ENCODE measurements around the gene ZNF423.
A peak's percentile ranks its signal among the peaks of the same experiment; 100 is the strongest.

Gene ZNF423

DNA sequence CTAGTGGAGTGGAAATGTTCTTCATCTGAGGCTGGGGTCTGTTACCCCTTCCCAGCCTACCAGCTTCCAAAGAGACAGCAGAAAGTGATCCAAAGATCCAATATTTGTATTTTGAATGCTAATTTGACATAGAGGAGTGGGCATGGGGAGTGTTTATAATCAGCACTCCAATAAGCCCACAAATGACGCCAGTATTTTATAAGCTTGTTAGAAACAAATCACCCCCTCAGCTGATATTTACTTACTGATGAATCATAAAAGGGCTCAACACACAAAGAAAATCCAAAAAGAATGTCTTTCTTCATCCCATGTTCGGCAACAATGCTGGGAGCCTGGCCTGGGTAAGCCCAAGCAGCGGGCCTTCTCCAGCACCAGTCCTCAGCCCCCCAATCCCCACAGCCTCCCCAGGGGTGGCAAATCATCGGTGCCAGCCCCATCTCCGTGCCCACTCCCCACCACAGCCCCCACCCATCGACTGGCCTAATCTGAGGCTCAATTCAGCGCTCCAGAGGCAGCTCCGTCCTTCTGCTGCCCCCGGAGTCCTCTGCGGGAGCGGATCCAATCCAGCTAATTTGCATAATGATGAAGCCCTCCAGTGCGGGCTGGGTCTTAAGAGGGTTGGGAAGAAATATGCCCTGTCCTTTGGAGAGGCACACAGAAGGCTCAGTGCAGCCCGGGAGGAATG lies 312.8 kb downstream of the ZNF423 start:
- no peak for DNase-seq

- DNase-seq: no peak
Measured at GRCh38 chr16:49542391-49542891, 313.5 kb downstream of the ZNF423 start.

DNA sequence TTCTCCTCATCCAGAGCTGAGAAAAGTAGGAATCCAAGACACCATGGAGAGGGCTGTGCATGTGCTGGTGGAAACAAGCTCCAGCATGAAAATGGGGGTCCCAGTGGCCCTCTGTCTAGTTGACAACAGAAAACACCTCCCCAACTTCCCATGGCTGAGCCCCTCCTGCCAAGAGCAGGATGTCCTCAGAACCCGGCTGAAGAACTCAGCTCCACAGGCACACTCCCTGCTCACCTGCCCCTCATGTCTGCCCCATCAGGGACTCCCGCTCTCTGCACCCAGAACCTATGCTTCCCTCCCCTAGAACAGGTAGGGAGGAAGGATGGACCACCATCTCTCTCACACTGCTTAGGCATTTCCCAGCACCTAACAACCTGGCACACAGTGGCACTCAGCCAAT lies 315.1 kb downstream of the ZNF423 start:
- DNase-seq: no peak

GRCh38 chr16:49539758-49540157 lies 316.2 kb downstream of the ZNF423 start:
- no peak for DNase-seq

DNA sequence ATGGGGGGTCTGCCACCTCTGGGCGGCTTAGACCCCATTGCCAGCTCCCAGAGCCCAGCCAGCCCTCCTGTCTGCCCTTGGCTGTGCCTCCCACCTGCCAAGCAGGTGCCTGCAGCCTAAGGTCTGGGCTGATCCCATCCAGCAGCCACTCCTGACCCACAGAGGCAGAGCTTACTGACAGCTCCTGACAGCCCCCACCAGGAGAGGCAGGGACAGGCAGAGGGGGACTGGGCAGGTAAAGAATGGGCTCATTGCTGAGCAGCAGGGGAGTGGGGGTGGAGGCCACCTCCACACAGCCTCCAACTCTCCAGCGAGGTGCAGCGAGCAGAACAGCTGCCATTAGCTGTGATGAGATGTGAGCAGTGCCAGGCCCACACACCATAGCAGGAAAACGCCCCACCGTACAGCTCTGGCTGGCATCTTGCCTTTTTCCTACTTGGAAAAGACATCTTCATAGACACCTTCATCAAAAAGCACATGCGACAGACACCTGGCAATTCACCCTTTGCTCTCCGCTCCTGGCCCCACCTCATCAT lies 317.9 kb downstream of the ZNF423 start:
- DNase-seq: no peak

DNA sequence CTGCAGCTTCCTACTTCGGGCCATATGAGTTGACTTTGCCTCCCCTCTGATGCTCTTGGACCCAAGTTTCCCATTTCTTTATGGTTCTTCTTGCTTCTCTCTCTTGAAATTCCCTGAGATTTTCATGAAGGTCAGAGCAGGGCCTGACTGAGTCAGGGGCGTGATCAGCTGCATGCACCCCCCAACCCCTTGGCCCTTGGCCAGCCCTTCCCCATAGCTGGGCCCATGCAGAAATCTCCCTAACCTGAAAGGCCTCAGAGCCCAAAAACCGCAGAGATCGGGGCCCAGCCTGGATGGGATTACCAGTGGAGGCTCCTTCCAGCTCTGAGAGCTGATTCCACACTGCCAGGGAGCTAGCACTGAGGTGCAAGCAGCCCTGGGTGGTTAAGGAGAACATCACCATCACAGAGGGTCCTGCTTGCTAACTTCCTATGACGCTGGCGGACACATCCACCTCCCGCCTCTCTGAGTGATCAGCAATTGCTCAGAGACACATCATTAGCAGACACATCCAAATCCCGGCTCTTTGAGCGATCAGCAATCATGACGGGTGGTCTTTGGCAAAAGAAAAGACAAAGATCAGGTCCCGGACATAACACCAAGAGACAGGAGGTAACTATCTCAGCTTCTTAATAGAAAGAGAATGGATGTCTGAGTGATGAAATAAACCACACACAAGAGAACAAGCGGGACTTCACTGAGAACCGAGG lies 320.9 kb downstream of the ZNF423 start:
- no peak for DNase-seq

DNA sequence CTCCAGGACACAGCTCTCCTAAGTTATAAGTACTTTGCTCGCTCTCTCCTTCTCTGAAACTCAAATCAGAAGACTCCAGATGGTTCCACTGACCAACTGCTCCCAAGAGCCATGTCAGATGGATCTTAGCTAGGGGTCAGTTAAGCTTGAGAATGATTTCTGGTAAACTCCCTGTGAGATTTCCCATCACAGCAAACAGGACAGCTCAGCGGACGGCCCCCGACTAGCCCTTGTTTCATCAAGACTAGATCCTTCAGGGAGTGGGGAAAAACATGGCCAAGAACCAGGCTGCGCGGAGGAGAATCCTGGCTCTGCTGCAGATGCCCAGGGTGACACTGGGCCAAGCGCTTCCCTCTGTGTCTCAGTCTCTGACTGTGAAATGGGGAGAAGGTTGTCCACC lies 322.5 kb downstream of the ZNF423 start:
- no peak for DNase-seq

DNA sequence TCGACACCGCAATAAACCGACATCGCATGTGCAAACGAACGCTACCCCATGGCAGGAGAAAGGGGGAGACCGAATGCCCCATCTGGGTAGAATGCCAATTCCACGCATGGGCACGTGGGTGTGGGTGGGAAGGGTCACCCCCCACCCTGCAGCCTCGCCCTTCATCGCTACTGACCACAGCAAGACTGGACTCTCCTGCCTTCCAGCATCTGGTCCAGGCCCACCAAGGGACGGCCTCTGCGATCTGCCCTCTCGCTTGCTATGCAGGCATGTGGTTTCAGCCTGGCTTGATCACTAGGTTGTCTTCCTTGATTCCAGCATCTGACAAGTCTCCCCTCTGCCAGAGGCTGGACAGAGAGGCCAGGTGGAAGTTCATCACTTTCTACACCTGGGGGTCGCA lies 323.0 kb downstream of the ZNF423 start:
- DNase-seq: no peak

GRCh38 chr16:49531931-49532840 lies 323.7 kb downstream of the ZNF423 start:
- DNase-seq: no peak

DNA sequence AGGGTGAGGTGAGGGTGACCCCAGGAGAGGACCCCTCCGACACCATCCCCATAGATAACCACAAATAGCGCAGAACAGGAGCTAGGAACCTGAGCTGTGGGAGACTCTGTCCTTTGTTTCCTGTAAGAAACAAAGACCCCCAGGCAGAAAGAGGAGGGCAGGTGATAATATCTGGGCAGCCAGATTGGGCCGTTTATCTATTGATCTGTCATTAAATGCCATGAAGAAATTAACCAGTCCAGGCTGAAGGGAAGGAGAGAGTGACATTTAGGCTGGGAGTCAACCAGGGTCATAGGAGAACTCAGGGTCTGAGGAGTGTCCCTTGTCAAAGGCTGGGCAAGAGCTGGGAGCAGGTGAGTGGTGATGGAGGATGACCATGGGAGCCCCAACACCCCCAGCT lies 324.5 kb downstream of the ZNF423 start:
- no peak for DNase-seq

DNA sequence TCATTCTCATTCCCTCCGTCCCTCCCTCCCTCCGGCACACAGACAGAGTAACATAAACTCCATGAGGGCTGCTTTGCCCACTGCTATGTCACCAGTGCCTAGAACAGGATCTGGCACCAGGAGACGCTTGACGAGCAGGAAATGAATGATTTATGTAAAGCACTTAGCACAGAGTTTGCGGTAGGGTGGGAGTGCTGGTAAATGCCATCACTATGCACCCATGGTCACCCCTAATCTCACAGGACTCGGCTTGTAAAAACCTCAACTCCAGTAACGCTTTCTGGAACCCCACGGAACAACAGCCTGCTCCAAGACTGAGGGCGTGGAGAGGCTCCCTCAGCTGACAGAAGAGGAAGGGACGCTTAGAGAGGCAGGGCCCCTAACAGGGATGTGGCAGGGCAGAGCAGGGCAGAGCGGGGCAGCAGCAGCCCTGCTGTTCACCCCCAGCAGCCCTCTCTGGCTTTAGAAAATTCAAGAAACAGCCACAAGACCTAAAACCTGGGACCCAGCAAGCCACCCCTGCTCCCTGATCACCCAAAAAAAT lies 325.4 kb downstream of the ZNF423 start:
- no peak for DNase-seq

GRCh38 chr16:49529411-49530045 lies 326.4 kb downstream of the ZNF423 start:
- DNase-seq: no peak

- DNase-seq: no peak
Measured at GRCh38 chr16:49528866-49529288, 327.0 kb downstream of the ZNF423 start.

DNA sequence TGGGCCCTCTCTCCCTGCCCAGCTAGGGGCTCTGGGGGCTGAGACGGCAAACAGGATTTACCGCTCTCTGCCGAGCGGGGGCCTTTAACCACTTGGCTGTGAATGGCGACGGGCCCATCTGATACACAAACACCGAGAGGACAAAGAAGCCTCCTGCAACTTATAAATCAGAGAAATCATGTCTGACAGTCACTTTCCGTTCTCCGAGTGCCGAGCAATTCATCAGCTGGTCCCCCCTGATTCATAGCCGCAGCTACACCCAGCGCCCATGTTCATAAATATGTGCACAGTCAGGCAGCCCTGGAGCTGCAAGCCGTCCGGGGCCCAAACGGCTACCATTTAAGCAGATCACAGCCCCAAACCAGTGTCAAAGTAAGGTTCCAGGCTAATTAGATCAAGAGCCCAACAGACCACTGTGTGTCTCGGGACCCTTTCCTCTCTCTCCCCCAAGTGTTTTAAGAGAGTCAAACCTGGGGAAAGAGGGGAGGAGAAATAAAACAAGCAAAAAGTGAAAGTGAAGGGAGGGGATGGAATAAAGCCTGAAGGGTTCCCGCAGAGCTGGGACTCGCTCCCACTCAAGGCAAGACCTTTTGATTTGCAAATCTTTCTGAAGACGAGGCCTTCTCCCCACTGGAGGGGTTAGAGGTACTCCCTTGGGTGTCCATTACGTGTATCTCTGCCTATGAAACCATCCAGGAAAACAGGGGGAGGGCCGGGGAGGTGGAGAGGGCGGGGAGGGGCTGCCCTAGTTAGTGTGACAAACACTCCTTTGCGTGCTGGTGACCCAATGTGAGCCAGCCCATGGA lies 327.6 kb downstream of the ZNF423 start:
- peak; percentile 57 for DNase-seq

GRCh38 chr16:49527611-49528010 lies 328.3 kb downstream of the ZNF423 start:
- DNase-seq: no peak

- no peak for DNase-seq
Measured at GRCh38 chr16:49526860-49527365, 329.0 kb downstream of the ZNF423 start.

DNA sequence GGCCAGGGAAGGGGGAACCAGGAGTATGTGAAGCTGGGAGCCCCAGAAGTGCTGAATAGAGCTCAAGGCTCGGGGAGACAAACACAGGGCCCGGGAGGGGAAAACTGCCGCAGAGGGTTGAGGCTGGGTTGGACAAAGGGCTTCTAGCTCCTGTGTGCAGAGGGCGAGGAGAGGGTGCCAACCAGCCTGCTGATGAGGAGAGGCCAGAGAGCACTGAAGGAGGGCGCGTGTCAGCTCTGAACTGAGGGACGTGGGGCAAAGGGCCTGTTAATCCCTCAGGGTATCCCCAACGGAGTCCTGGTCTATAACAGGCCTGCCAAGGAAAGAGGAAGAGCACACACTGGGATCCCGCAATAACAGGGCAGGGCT lies 331.0 kb downstream of the ZNF423 start:
- no peak for DNase-seq

GRCh38 chr16:49524216-49524946 lies 331.5 kb downstream of the ZNF423 start:
- no peak for DNase-seq

GRCh38 chr16:49523435-49524159 lies 332.3 kb downstream of the ZNF423 start:
- no peak for DNase-seq
